ENCODE data around the gene KRT4. TPM values are rescaled to one million over a fixed set of nuclear protein-coding genes. Genes with fewer than 3 reads are reported as not detected.

The KRT4 gene
- total RNA-seq, 1 experiment from 2014 or later: not detected

GRCh38 chr12:52799505-52800211 lies 14.3 kb downstream of the KRT4 start:
- Histone ChIP-seq H4K5ac (ENCODE audit: insufficient read length, low read depth, low read length) (no peak overlapping the region), H4K91ac (ENCODE audit: insufficient read length, low read depth, low read length) (no peak overlapping the region), H3K79me1 (ENCODE audit: insufficient read depth, low read depth, low read length, poor library complexity, severe bottlenecking) (no peaks in the 10 kb centered on the region), H4K20me1 (ENCODE audit: control insufficient read depth, insufficient read depth, insufficient read length) (peaks cover 3% of the 10 kb centered on the region), H3K79me2 (ENCODE audit: insufficient read depth, low read length) (no peaks in the 10 kb centered on the region), H3K9me3 (ENCODE audit: control insufficient read depth, low read depth, low read length) (no peaks in the 10 kb centered on the region), H3K14ac (ENCODE audit: insufficient read depth, low read length) (no peak overlapping the region), H3K4ac (ENCODE audit: low read depth, low read length) (no peak overlapping the region), H3K27me3 (ENCODE audit: insufficient read depth, low read length) (no peaks in the 10 kb centered on the region), H3K4me1 (ENCODE audit: insufficient read depth, low read length) (peaks cover 8% of the 10 kb centered on the region; the same call in 1 of the 2 replicates), H2AK5ac (ENCODE audit: insufficient read length, low read length) (no peak overlapping the region), H3K23ac (ENCODE audit: insufficient read length, low read depth, low read length) (no peak overlapping the region), H3K27ac (ENCODE audit: insufficient read length, low read depth, low read length) (no peak overlapping the region), H3K18ac (ENCODE audit: insufficient read length, low read depth, low read length) (no peak overlapping the region), H2BK120ac (ENCODE audit: low read depth, low read length, poor library complexity, severe bottlenecking) (no peak overlapping the region), H3T11ph (ENCODE audit: low read length) (no peak overlapping the region), H2AFZ (ENCODE audit: low read length) (no peak overlapping the region), H2BK5ac (ENCODE audit: insufficient read length, low read length) (no peak overlapping the region), H3K4me2 (ENCODE audit: insufficient read depth, insufficient read length, low read length) (no peak overlapping the region), H3K9ac (ENCODE audit: extremely low read depth, insufficient read length, low read length) (no peak overlapping the region), H2BK15ac (ENCODE audit: low read depth, low read length) (no peak overlapping the region), H3K56ac (ENCODE audit: insufficient read length, low read depth, low read length) (no peak overlapping the region), H2BK12ac (ENCODE audit: insufficient read length, low read depth, low read length) (no peak overlapping the region), H2BK20ac (ENCODE audit: low read depth, low read length, poor library complexity, severe bottlenecking) (no peak overlapping the region), H4K8ac (replicated peaks; ENCODE audit: insufficient read length, low read depth, low read length) (no peak overlapping the region), H3K23me2 (ENCODE audit: insufficient read length, low read depth, low read length, poor library complexity, severe bottlenecking) (no peaks in the 10 kb centered on the region)
- no CpG with 5 or more reads among the region's 5 CpGs for WGBS (ENCODE audit: extremely low coverage, insufficient read length, low lambda C conversion rate)
- H3K4me1 Mint-ChIP-seq: peaks cover 23 to 30% of the 10 kb centered on the region in 2 experiments
- no peak for TF ChIP-seq CTCF (conservative IDR thresholded peaks at IDR 0.05)
- H3K27ac Mint-ChIP-seq: peak overlapping the region in 1 of 3 experiments; percentile 6; a peak in 3 of 7 replicates
- DNase-seq: no peak
- H3K36me3 Mint-ChIP-seq (ENCODE audit: insufficient read depth in 1 of 3, low read depth in 3 of 3): no peaks in the 10 kb centered on the region
- H3K27me3 Mint-ChIP-seq (ENCODE audit: low read depth): no peaks in the 10 kb centered on the region
- no peak overlapping the region for H3K4me3 Mint-ChIP-seq
- H3K9me3 Mint-ChIP-seq: no peaks in the 10 kb centered on the region

All from H9 (cell line).